H1 (cell line): ENCODE data around the gene PTX4. TPM values are rescaled to one million over a fixed set of nuclear protein-coding genes. Genes with fewer than 3 reads are reported as not detected.

Experiments
- SP1 ChIP-seq: IDR thresholded peaks from 2 replicates; pipeline ENCODE4 v1.6.1; 2011; ENCODE audit warnings: low read depth, low read length
- TBP ChIP-seq: IDR thresholded peaks from 2 replicates; pipeline ENCODE4 v1.6.1; 2011; ENCODE audit warnings: low read depth, low read length, improper control_type of control experiment
- TCF12 ChIP-seq: IDR thresholded peaks from 2 replicates; pipeline ENCODE4 v1.6.1; 2011; ENCODE audit warnings: low read depth, mild to moderate bottlenecking, low read length
- polyA plus RNA-seq, 7 experiments: library from polyadenylated mRNA; depleted of rRNA in 3 of 7; stranded (reverse) in 5 of 7; unstranded in 2 of 7; fragments of >200 nt in 5 of 7; fragments of 200-250 nt in 2 of 7; gene quantifications; 1 replicate in 5 of 7; 2 replicates in 1 of 7; 4 replicates in 1 of 7; pipeline versions ENCODE4 v1.2.1 to v1.2.3, GENCODE V29; 2011 to 2013; ENCODE audit warnings: missing spikeins in 2 of 7, mixed read lengths in 2 of 7
- total RNA-seq: library from RNA; stranded (reverse); fragmentation: NEBNext Ultra II Directional; extraction: Animal tissue kit (Norgen Biotek cat#: 25700); gene quantifications from 2 replicates; pipeline ENCODE4 v1.2.1, GENCODE V29; 2021

Gene PTX4
- total and polyA plus RNA-seq, 2 of the 8 experiments (the other 6 are each of a cell fraction or from before 2014, with no cell fraction given), result not detected

DNA sequence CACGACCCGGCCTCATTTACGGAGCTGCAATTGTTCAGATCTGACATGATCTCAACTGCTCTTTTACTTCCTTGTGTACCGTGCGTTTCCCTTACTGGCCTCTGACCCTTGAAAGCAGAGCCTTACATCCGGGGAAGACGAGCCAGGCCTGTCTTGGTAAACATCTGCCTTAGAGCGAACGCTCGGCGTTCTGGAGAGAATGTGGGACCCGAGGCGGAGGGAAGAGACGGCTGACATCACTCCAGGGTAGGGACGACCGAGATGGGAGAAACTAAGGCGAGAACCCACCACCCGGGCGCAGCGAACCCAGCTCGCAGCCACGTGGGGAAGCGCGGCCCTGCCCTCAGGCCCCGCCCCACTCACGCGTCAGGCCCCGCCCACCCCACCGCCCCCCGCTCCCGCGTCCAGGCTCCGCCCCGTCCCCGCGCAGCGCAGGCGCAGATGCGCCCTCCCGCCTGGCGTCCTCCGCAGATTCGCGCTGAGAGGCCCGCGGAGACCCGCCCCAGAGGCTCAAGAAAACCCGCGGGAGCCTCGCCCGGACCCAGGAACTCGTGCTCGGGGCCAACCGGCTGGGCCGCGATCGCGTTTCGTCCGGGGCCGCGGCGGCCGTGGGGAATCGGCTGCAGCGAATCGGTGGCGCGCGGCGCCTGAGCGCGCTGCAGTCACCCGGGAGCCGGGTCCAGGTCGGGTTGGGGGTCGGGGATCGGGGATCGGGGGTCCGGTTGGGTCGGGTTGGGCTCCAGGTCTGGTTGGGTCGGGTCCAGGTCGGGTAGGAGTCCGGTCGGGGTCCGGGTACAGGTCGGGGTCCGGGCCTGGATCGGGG lies 4.4 kb upstream of the PTX4 start, which contains the start of gene TELO2 (continued):
- peak; percentile 9; the same call in 1 of the 2 replicates for TF ChIP-seq SP1
- no peak for TF ChIP-seq TCF12
- peak; percentile 66 for TF ChIP-seq TBP
- TF ChIP-seq, all 59 proteins: peak for 19
